Prostate gland (tissue), 2 donors: ENCODE data around the gene PARP8.

Experiments used
- CTCF ChIP-seq, 4 experiments: fragments of 200-600 bp in 2 of 4; fragments of 450-650 bp in 2 of 4; sonication (generic) in 2 of 4; IDR thresholded peaks; 1 replicate in 3 of 4; 2 replicates in 1 of 4; pipeline ENCODE4 v1.5.1; 2016 to 2019; ENCODE audit warnings: antibody characterized with exemption in 4 of 4, mild to moderate bottlenecking in 2 of 4, moderate library complexity in 2 of 4
- POLR2A ChIP-seq: fragments of 450-650 bp; IDR thresholded peaks from one replicate; pipeline ENCODE4 v1.6.1; 2016; ENCODE audit warnings: antibody characterized with exemption, mild to moderate bottlenecking

GRCh38 chr5:50792843-50793242 is 126.4 kb downstream of the PARP8 start:
- no peak for TF ChIP-seq CTCF (IDR thresholded peaks at IDR 0.05)
- no peak for TF ChIP-seq POLR2A
